NB4 (cell line): Measurements from ENCODE around the gene NPR3.

Experiments
- MYC ChIP-seq: IDR thresholded peaks from 2 replicates; pipeline ENCODE4 v1.6.1; 2011; ENCODE audit warnings: low read depth, low read length
- POLR2A ChIP-seq: IDR thresholded peaks from 2 replicates; pipeline ENCODE4 v1.6.1; 2011; ENCODE audit warnings: mild to moderate bottlenecking; ENCODE audit not compliant: insufficient read length; ENCODE audit errors: extremely low read depth
- TF ChIP-seq, protein P1 (sequence below): IDR thresholded peaks from one replicate; pipeline ENCODE4 v1.5.1; 2012; ENCODE audit warnings: low read depth, low read length
- TF ChIP-seq, protein P2 (sequence below): IDR thresholded peaks from 2 replicates; pipeline ENCODE4 v1.6.1; 2011; ENCODE audit warnings: low read depth, low read length

DNA sequence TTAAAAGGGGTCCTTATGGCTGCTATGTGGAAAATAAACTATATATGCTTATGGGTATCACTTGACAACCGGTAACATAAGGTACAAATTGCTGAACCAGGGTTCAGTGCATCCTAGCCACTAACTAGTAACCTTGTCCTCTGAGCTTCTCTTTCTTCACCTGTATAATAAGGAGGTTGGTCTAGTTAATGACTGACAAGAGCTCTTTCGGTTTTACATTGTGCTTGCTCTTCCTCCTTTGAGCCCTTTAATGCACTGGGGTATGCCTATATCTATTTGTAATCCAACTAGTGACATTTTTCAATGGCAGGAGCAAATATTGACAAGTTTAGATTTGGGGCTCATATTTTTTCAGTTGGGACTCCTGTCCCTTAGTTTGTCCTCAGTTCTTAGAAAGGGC lies 66.1 kb downstream of the NPR3 start:
- TF ChIP-seq POLR2A (no peak), MYC (no peak)
- TF ChIP-seq, protein P1, sequence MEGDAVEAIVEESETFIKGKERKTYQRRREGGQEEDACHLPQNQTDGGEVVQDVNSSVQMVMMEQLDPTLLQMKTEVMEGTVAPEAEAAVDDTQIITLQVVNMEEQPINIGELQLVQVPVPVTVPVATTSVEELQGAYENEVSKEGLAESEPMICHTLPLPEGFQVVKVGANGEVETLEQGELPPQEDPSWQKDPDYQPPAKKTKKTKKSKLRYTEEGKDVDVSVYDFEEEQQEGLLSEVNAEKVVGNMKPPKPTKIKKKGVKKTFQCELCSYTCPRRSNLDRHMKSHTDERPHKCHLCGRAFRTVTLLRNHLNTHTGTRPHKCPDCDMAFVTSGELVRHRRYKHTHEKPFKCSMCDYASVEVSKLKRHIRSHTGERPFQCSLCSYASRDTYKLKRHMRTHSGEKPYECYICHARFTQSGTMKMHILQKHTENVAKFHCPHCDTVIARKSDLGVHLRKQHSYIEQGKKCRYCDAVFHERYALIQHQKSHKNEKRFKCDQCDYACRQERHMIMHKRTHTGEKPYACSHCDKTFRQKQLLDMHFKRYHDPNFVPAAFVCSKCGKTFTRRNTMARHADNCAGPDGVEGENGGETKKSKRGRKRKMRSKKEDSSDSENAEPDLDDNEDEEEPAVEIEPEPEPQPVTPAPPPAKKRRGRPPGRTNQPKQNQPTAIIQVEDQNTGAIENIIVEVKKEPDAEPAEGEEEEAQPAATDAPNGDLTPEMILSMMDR: no peak
- TF ChIP-seq, protein P2, sequence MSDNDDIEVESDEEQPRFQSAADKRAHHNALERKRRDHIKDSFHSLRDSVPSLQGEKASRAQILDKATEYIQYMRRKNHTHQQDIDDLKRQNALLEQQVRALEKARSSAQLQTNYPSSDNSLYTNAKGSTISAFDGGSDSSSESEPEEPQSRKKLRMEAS: no peak
